NCI-H187 treated with DMSO at 0.1 percent for 48 hours (cell line): Measurements from ENCODE around the gene KIF18B.

Experiments used
- DNase-seq: peaks from one replicate; lab custom pipeline; 2025; lab: John Stamatoyannopoulos, UW

KIF18B gene

DNA sequence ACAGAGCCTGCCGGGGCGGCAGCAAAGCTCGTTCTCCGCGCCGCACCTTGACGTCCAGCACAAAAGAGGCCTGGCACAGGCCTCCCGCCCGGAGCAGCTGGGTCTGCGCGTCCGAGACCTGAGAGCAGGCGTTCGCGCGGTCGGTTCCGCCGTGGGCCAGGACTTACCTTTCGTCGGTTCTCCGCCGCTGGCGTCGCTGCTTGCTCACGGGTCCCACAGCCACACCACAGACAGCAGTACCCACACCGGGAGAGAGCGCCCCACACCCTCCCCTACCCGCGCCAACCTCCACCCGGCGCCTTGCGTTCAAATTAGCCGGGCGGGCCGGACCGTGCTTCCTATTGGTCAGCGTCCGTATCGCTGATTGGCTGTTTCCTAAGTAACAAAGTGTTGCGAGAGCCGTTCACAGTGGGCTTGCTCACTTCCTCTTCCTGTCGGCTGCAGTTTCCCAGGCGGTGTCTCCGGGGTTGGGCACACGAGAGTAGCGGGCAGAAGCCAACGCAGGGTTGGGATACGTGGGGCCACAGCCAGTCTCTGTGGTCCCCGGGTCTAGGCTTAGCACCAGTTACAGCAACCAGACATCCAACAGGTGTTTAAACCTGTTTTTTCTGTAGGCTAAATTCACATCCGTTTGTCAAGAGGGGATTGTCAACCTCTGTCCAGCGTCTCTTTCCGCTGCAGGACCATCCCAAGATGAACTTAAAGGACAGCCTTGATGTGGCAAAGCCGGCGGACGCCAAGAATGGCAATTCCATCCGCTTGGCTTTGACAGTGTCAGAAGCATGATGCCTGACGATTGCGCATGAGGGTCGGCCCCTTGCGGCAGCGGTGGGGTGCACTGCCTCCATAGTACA is at the start of gene KIF18B:
Gene KIF18B (minus strand): TSS at position 313 of the 854 bp plus-strand sequence. CDS start 11,429 bp downstream, outside the sequence.
- peak; percentile 86 for DNase-seq

- DNase-seq, result no peak
Observed at GRCh38 chr17:44996304-44996703, 48.7 kb upstream of the KIF18B start.

- DNase-seq, result no peak
Observed at GRCh38 chr17:44995436-44996001, 47.9 kb upstream of the KIF18B start.

GRCh38 chr17:44992242-44992939 is 44.8 kb upstream of the KIF18B start:
- DNase-seq, result no peak

DNA sequence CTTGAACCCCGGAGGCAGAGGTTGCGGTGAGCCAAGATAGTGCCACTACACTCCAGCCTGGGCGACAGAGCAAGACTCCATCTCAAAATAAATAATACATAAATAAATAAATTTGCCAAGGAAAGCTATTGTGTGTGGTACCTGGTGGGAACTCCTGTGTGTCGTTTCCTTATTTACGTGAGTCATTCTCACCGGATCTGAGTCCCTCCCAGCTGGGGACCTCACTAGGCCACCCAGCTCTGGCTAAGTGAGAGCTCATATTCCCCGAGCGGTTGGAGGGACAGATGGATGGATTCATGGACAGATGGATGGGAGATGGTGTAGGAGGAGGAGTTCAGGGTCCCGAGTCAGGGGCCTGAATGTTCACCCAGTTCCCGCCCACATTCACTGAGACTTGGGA is 43.4 kb upstream of the KIF18B start:
- no peak for DNase-seq

GRCh38 chr17:44989552-44990138 is 42.1 kb upstream of the KIF18B start:
- no peak for DNase-seq

DNA sequence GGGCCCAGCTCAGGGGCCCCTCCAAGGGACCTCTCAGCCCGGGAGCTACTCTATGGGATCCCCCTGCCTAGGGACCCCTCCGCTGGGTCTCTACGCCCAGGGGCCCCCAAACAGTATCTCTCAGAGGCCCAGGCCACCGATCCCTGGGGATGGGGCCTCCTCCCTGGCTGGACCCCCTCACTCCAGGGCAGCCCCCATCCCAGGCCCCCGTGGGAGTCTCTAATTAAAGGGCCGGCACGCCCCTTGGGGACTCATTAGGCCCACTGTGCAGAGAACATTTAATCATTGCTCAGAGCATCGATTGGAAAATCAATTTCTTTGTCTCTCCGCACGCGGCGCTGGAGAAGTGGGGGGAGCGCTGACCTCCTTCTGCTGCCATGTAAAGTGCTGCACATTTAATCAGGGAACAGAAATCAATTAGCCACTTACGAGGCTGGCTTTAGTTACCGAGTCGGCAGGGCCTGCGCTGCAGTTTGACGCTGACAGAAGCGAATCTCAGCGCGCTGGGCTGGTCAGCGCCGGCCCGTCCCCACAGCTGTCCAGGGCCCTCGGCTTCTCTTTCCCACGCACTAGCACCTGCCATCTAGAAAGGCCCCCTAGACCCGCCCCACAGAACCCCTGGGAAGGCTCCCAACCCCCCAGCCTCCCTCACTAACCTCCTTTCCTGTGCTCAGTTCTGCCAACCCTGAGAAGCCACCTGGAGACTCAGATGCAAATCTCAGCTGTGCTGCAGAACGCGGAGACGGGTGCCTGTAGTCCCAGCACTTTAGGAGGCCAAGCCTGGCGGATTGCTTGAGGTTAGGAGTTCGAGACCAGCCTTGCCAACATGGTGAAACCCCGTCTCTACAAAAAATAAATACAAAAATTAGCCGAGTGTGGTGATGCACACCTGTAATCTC is 40.7 kb upstream of the KIF18B start:
- no peak for DNase-seq

GRCh38 chr17:44983563-44983962 is 36.0 kb upstream of the KIF18B start:
- DNase-seq, result no peak

GRCh38 chr17:44982113-44982702 is 34.6 kb upstream of the KIF18B start:
- DNase-seq, result no peak

- no peak for DNase-seq
Observed at GRCh38 chr17:44981221-44981968, 33.8 kb upstream of the KIF18B start.

GRCh38 chr17:44979426-44979995 is 31.9 kb upstream of the KIF18B start:
- no peak for DNase-seq

- no peak for DNase-seq
Observed at GRCh38 chr17:44978807-44979206, 31.2 kb upstream of the KIF18B start.

- no peak for DNase-seq
Observed at GRCh38 chr17:44977814-44978550, 30.4 kb upstream of the KIF18B start.

DNA sequence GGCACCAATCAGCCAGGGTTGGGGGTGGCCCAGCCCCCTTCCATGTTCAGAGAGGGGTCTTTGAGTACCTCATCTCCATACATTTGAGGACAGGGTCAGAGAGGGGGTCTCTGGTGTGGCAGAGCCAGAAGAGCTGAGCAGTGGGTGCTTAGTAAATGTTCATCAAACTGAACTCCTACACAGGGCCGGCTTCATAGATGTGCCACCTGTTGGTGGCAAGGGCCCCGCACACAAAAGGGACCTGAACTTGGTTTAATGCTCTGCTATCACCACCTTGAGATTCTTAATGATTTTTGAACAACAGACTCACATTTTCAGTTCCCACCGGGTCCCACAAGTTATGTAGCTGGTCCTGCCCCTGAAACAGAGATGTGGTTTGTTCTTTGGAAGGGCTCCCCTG is 29.5 kb upstream of the KIF18B start:
- DNase-seq, result no peak

- DNase-seq, result no peak
Observed at GRCh38 chr17:44976206-44976605, 28.6 kb upstream of the KIF18B start.

GRCh38 chr17:44972953-44973352 is 25.4 kb upstream of the KIF18B start:
- no peak for DNase-seq

GRCh38 chr17:44971776-44972483 is 24.4 kb upstream of the KIF18B start:
- no peak for DNase-seq

- DNase-seq, result no peak
Observed at GRCh38 chr17:44970136-44970741, 22.7 kb upstream of the KIF18B start.
